ENCODE measurements around the gene RNU7-1. TPM values are rescaled to one million over a fixed set of nuclear protein-coding genes. Genes with fewer than 3 reads are reported as not detected.

RNU7-1 gene
- polyA plus RNA-seq, 3 donors: not detected

DNA sequence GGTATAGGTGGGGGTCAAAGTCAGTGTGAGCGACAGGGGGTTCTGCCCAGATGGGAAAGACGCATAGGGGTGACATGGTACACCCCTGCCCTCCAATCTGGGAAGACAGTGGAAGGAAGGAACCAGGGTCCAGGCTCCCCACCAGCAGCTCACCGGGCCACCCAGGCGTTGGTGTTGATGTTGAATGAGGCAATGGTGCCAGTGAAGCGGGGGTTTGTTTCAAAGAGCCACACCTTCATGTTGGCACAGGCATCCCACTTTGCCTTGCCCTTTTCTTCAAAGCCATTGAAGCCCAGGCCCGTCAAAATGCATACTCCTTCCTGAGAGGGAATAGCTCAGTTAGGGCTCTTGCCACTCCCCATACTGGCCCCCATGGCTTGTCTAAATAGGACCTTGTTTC, 34.6 kb downstream of the RNU7-1 start:
- H3K27ac ChIP-seq (ENCODE audit: low read depth, low read length): no peak overlapping the region

DNA sequence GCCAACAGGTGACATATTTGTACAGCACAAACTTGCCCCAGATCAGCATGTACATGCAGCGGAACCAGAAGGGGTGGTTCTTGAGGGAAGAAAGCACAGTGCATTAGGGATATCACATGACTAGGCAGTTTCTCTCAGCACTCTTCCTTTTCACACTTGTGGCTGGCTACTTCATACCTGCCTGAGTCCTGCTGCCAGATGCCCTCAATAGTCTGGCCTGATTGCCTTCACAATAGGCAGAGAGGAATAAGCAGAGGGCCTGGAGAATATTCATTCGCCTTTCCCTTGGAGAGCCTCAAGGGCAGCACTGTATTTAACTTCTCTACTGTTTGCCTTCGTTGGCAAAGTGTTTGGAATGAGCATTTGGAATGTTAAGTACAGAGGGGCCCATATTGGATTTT, 35.0 kb downstream of the RNU7-1 start:
- no peak overlapping the region for H3K27ac ChIP-seq (ENCODE audit: low read depth, low read length)
- WGBS, 3 donors: 56 to 82% (median 81%) methylated on average over 3 of the region's 3 CpGs

More for the DNA sequence above, 34.6 kb downstream of the RNU7-1 start:
- 77 to 94% (median 81%) methylated on average over 6 of the region's 6 CpGs for WGBS, 3 donors

DNA sequence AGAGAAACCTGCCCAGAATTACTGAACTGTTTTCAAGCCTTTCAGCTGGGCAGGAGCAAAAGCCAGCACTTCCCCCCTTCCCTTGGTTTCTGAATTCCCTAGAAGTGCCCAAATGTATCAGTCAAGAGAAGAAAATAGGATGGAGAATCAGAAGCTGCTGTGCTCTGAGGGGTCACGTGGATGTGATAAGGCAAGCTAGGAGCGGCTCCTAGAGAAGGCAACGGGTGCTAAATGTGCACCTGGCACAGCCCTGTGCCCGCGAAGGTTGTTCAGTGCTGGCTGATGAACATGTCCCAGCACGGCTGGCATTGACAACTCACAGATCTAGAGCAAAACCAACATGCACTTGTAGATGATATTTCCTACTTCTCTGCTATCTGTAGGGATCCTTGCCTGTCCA, 35.4 kb downstream of the RNU7-1 start:
- H3K27ac ChIP-seq (ENCODE audit: low read depth, low read length): no peak overlapping the region
- 37 to 86% (median 86%) methylated on average over 6 of the region's 6 CpGs for WGBS, 3 donors

DNA sequence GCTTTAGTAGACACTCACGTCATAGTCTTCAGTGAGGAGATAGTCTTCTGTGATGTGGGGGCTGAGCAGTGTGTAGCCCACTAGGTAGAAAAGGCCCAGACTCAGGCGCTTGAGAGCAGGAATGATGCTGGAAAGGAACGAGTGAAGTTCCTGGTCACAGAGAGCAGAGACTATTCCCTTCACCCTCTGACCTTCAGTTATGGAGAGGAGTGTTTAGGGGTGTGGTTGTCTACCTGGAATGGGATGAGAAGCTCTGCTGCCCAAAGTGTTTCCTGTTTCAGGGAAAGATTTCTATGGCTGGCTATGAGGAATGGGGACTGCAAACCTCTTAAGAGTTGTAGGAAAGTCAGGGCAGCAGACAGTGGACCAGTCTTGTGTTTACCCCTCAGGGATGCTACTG, 35.8 kb downstream of the RNU7-1 start:
- 73 to 88% (median 78%) methylated on average over 3 of the region's 3 CpGs for WGBS, 3 donors
- H3K27ac ChIP-seq (ENCODE audit: low read depth, low read length): no peak overlapping the region

DNA sequence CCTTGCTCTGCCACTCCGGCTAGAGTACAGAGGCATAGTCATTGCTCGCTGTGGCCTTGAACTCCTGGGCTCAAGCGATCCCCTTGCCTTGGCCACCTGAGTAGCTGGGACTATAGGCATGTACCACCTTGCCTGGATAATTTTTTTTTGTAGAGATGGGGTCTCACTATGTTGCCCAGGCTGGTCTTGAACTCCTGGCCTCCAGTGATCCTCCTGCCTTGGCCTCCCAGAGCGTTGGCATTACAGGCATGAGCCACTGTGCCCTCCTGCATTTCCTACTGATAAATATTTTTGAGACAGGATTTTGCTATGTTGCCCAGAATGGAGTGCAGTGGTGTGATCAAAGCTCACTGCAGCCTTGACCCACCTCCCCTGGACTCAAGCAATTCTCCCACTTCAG, 36.5 kb downstream of the RNU7-1 start:
- WGBS, 3 donors: 95 to 99% (median 97%) methylated on average over 4 of the region's 4 CpGs
- H3K27ac ChIP-seq (ENCODE audit: low read depth, low read length): no peak overlapping the region

DNA sequence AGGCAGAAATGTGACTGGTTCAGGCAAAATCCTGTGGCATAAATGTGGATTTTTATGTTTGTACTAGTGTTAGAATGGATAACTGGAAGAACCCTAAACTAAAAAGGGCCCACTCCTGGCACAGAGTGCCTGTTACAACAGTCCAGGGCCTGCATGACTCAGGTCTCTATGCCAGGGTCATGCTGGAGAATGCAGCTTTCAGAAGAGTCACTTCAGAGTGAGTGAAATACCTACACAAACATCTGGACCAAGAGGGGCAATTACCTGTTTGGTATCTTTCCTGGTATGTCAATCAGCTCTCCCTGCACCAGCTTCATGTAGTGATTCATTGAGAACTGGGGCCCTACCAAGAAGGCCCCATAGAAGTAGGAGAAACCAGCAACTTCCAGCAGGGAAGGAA, 37.1 kb downstream of the RNU7-1 start:
- no peak overlapping the region for H3K27ac ChIP-seq (ENCODE audit: low read depth, low read length)

DNA sequence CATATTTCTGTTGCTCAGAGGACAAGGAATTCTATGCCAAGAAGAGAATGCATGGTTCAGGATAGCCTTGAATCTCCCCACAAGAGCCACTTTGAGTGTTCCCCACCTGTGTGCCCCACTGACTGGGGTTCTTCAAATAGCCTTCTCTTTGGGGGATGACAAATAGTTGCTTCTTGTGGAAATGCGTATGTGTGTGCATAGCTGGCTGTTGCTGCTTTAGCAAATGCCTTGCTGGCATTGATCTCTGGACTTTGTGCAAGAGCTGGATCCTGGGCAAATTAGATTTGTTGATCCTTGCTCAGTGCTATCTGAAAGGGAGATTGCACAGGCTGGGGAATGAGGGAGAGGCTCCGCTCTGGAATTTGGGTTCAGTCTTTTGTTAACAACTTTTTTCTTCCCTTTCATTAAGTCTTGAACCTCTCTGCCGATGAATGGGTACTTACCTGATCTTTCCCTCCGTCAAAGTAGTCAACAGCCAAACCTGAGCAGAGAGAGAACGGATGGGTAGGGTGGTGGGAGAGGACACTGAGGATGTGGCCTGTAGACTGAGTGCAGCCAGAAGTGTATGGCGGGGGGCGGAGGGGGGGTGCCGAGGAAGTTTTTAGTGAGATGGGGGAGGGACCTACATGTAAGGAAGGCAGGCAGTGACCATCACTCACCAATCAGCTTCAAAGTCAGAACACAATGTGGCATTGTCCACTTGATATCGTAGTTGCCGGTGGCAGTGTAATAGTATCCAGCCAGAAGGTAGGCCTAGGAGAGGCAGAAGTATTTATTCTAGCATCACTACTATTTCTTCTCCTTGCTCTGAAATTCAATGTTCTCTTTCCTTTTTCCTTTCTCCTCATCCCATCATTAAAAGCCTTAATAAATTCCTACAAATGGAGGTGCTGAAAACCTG, 37.8 kb downstream of the RNU7-1 start:
- H3K27ac ChIP-seq (ENCODE audit: low read depth, low read length): no peak overlapping the region
- WGBS, 3 donors: 69 to 94% (median 91%) methylated on average over 10 of the region's 10 CpGs

DNA sequence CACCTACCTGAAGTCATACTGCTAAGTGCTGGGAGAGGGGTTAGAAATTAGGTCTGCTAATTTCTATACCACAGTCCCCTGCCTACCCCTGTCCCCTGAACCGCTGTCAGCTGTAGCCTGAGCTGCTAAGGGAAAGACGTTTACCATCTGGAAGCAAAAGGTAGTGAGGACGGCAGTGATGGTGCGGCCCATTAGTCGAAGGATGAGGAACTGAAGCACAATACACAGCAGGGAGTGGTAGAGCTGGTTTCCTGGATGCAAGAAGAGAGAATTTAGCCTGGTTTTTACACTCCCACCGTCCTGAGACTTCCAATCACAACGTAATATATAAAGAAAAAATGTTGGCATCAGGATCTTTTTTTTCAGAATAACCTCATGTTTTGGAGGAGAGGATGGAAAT, 38.9 kb downstream of the RNU7-1 start:
- WGBS, 3 donors: 86 to 91% (median 91%) methylated on average over 7 of the region's 7 CpGs
- H3K27ac ChIP-seq (ENCODE audit: low read depth, low read length): no peak overlapping the region

DNA sequence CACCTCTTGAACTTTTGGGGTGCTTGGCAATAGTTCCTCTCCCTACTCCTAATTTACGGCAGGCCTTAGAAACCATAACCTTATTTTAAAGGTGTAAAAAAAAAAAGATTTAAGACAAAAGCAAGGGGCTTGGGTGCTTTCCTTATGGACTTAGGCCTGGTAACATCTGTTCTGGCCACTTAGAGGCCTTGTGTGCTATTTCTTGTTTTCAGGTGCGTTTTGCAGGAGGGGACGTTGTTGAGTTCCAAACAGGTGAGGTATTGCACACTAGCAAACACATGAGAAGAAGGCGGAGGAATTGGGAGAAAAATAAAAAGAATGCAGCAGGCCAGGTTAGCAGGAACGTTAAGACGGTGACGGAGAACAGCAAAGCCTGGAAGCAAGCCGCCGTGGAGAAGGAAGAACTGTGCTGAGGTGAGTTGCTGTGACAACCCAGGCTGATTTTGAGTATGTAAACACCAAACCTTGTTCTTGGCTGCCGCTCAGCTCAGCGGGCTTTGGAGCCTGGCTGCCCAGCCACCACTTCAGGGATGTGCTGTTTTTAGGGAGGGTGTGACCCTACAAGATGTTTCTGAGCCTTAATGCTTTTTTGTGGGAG, 44.4 kb downstream of the RNU7-1 start:
- H3K27ac ChIP-seq (ENCODE audit: low read depth, low read length): no peak overlapping the region
- 40 to 94% (median 92%) methylated on average over 11 of the region's 11 CpGs for WGBS, 3 donors

Other genes with a start within 250 kb of the RNU7-1 start
- gene PIANP, start 243.0 kb upstream of the RNU7-1 start, polyA plus RNA-seq: under 1 TPM in 2 of 3 donors, not detected in 1; 0.09 to 0.49 TPM
- gene COPS7A, start 219.8 kb upstream of the RNU7-1 start, polyA plus RNA-seq: 10 to 100 TPM; 33.5 to 71.9 (median 66.1) TPM
- 100 to 1,000 TPM in 2 of 3 donors, 10 to 100 TPM in 1; 78.2 to 196 (median 188) TPM for gene MLF2, start 190.7 kb upstream of the RNU7-1 start, polyA plus RNA-seq
- gene PTMS, start 177.5 kb upstream of the RNU7-1 start, polyA plus RNA-seq: 100 to 1,000 TPM in 2 of 3 donors, 10 to 100 TPM in 1; 71.7 to 632 (median 263) TPM
- 1 to 10 TPM in 2 of 3 donors, under 1 TPM in 1; 0.08 to 3.0 (median 1.0) TPM for gene LAG3, start 171.3 kb upstream of the RNU7-1 start, polyA plus RNA-seq
- 10 to 100 TPM in 1 of 3 donors, 1 to 10 TPM in 2; 3.7 to 11.2 (median 7.6) TPM for gene CD4, start 154.3 kb upstream of the RNU7-1 start, polyA plus RNA-seq
- 1 to 10 TPM; 2.0 to 5.1 (median 5.1) TPM for gene GPR162, start 122.0 kb upstream of the RNU7-1 start, polyA plus RNA-seq
- 1 to 10 TPM; 5.4 to 9.0 (median 7.4) TPM for gene P3H3, start 115.4 kb upstream of the RNU7-1 start, polyA plus RNA-seq
- 1 to 10 TPM in 1 of 3 donors, under 1 TPM in 2; 0.86 to 1.7 (median 0.89) TPM for gene GNB3, start 102.9 kb upstream of the RNU7-1 start, polyA plus RNA-seq
- 1 to 10 TPM in 1 of 3 donors, under 1 TPM in 2; 0.52 to 1.1 (median 0.64) TPM for gene CDCA3, start 92.5 kb upstream of the RNU7-1 start, polyA plus RNA-seq
- gene USP5, start 91.7 kb upstream of the RNU7-1 start, polyA plus RNA-seq: 10 to 100 TPM; 14.7 to 32.5 (median 28.5) TPM
- 100 to 1,000 TPM; 244 to 500 (median 371) TPM for gene TPI1, start 76.3 kb upstream of the RNU7-1 start, polyA plus RNA-seq
- 1 to 10 TPM; 5.4 to 6.2 (median 5.6) TPM for gene SPSB2, start 70.5 kb upstream of the RNU7-1 start, polyA plus RNA-seq
- 10 to 100 TPM in 1 of 3 donors, 1 to 10 TPM in 2; 3.0 to 11.7 (median 4.8) TPM for gene LRRC23, start 39.0 kb upstream of the RNU7-1 start, polyA plus RNA-seq
- gene ENO2, start 29.2 kb upstream of the RNU7-1 start, polyA plus RNA-seq: 10 to 100 TPM in 1 of 3 donors, 1 to 10 TPM in 2; 2.6 to 11.9 (median 4.1) TPM
- 100 to 1,000 TPM in 2 of 3 donors, 10 to 100 TPM in 1; 38.1 to 127 (median 119) TPM for gene ATN1, start 15.9 kb upstream of the RNU7-1 start, polyA plus RNA-seq
- 100 to 1,000 TPM; 326 to 584 (median 368) TPM for gene C12orf57, start 206 bp downstream of the RNU7-1 start, polyA plus RNA-seq
- 10 to 100 TPM; 18.8 to 44.0 (median 24.2) TPM for gene PTPN6, start 7.5 kb downstream of the RNU7-1 start, polyA plus RNA-seq
- 100 to 1,000 TPM; 147 to 221 (median 166) TPM for gene PHB2, start 26.8 kb downstream of the RNU7-1 start, polyA plus RNA-seq
- gene EMG1, start 27.1 kb downstream of the RNU7-1 start, polyA plus RNA-seq: 10 to 100 TPM; 11.2 to 26.6 (median 22.9) TPM
- 10 to 100 TPM; 27.1 to 77.9 (median 43.0) TPM for gene LPCAT3, start 74.7 kb downstream of the RNU7-1 start, polyA plus RNA-seq
- gene C1S, start 116.9 kb downstream of the RNU7-1 start, polyA plus RNA-seq: 100 to 1,000 TPM in 2 of 3 donors, 10 to 100 TPM in 1; 64.1 to 490 (median 315) TPM
- gene C1R, start 148.6 kb downstream of the RNU7-1 start, polyA plus RNA-seq: 100 to 1,000 TPM in 2 of 3 donors, 10 to 100 TPM in 1; 86.3 to 575 (median 386) TPM
- 10 to 100 TPM; 40.8 to 48.5 (median 42.0) TPM for gene C1RL, start 165.4 kb downstream of the RNU7-1 start, polyA plus RNA-seq
- gene RBP5, start 185.1 kb downstream of the RNU7-1 start, polyA plus RNA-seq: 1 to 10 TPM; 1.9 to 5.0 (median 2.5) TPM
- 10 to 100 TPM; 27.6 to 73.6 (median 68.0) TPM for gene CLSTN3, start 186.6 kb downstream of the RNU7-1 start, polyA plus RNA-seq
- gene PEX5, start 245.9 kb downstream of the RNU7-1 start, polyA plus RNA-seq: 10 to 100 TPM; 29.5 to 90.1 (median 42.8) TPM

Data from adipose tissue (tissue), 3 donors.